Effector memory CD4-positive, alpha-beta T cell (primary cell): Measurements from ENCODE around the gene TMEM150B.

Experiments used
- DNase-seq, 3 donors: peaks; one replicate each; pipeline ENCODE4 v3.0.0-alpha.2; 2020
- H3K27ac ChIP-seq: 2 replicates; pipeline ENCODE4 v1.7.0; 2013; ENCODE audit warnings: mild to moderate bottlenecking, low read length, moderate library complexity; ENCODE audit not compliant: insufficient read depth, poor library complexity, severe bottlenecking
- H3K27me3 ChIP-seq: replicated peaks from 2 replicates; pipeline ENCODE4 v1.7.0; 2013; ENCODE audit warnings: mild to moderate bottlenecking, low read length; ENCODE audit not compliant: insufficient read depth, control insufficient read depth, poor library complexity, severe bottlenecking
- H3K36me3 ChIP-seq: 2 replicates; pipeline ENCODE4 v1.7.0; 2013; ENCODE audit warnings: mild to moderate bottlenecking, low read length, moderate library complexity; ENCODE audit not compliant: control insufficient read depth, insufficient read depth
- H3K4me1 ChIP-seq: 2 replicates; pipeline ENCODE4 v1.7.0; 2013; ENCODE audit warnings: low read length, mild to moderate bottlenecking; ENCODE audit not compliant: control insufficient read depth, insufficient read depth, poor library complexity, severe bottlenecking
- H3K4me3 ChIP-seq: 2 replicates; pipeline ENCODE4 v1.7.0; 2013; ENCODE audit warnings: low read length, low read depth, mild to moderate bottlenecking; ENCODE audit not compliant: insufficient read depth, poor library complexity, severe bottlenecking
- H3K9me3 ChIP-seq: 2 replicates; pipeline ENCODE4 v1.7.0; 2013; ENCODE audit warnings: mild to moderate bottlenecking, low read length, moderate library complexity; ENCODE audit not compliant: control insufficient read depth

The TMEM150B gene

DNA sequence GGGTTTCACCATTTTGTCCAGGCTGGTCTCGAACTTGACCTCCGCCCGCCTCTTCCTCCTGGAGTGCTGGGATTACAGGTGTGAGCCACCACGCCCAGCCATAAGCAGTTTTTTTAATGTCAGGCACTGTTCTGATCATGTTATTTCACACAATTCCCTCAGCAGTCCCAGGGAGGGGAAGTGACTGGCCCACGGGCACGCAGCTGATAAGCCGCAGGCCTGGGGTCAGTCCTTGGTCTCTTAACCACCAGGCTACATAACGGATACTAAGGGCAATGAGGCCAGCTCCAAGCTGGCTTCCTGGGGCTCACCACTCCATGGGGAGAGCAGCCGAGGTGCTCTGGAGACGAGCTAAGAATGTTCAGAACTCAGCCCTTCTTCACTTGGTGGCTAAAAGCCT lies 27.9 kb downstream of the TMEM150B start:
- Histone ChIP-seq H3K4me1 (no peaks in the 10 kb centered on the region), H3K36me3 (no peaks in the 10 kb centered on the region), H3K27me3 (no peaks in the 10 kb centered on the region), H3K9me3 (no peaks in the 10 kb centered on the region), H3K27ac (no peak overlapping the region), H3K4me3 (no peak overlapping the region)
- DNase-seq: no peak

DNA sequence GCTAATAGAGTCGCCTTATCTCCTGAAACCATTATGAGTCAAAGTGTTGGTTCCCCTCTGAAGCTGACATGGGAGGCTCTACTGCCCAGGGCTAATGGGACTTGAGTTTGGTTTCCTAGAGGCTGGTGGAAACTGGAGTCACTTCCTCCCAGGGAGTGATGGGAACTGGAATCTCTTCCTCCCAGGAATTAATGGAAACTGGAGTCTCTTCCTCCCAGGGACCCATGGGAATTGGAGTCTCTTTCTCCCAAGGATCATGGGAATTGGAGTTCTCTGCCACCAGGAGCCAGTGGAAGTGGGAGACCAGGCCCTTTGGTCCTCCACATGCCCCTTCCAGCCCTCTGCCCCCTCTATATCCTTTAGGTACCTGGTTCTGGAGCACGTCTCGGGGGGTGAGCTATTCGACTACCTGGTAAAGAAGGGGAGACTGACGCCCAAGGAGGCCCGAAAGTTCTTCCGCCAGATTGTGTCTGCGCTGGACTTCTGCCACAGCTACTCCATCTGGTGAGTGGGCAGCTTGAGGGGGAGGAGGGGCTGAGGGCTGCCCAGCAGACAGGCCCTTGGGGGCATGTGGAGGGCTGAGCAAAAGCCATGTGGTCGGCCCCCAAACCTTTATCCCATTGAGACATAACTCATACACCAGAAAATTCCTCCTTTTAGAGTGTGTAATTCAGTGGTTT lies 35.9 kb downstream of the TMEM150B start:
- H3K27ac ChIP-seq: no peak overlapping the region
- DNase-seq: no peak
- no peaks in the 10 kb centered on the region for H3K36me3 ChIP-seq
- H3K4me3 ChIP-seq: no peak overlapping the region
- H3K4me1 ChIP-seq: no peaks in the 10 kb centered on the region
- H3K9me3 ChIP-seq: no peaks in the 10 kb centered on the region
- H3K27me3 ChIP-seq: no peaks in the 10 kb centered on the region

DNA sequence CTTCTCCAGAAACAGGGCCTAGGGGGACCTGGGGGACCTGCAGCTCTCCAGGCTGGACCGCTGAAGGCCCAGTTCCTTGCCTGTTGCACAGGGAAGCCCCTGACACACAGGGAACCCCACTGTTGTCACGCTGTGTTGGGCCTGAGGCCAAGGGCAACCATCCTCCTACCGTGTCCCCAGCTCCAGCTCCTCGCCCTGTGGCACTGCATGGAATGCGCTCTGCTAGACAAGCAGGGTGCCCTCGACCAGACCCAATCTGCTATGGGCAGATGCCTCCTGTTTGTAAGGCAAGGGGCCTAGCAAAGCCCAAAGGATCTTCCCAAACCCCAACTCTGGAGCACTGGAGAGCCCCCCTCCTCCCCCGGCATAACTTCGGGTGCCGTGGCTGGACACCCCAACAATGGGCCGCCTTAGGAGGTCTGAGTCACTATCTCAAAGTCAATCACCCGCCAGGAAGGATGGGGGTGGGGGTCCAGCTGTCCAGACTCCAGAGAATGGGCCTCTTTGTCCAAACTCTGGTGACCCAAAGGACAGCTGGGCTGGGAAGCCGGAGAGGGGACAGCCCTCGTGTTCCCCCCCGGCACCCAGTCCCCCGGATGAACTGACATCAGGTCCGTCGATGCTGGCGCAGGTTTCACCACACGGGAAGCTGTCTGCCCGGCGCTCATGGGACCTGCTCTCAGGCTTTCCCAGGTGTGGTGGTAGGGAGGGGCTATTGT lies 37.6 kb downstream of the TMEM150B start:
- no peaks in the 10 kb centered on the region for H3K36me3 ChIP-seq
- H3K4me3 ChIP-seq: no peak overlapping the region
- H3K27me3 ChIP-seq: no peaks in the 10 kb centered on the region
- no peak overlapping the region for H3K27ac ChIP-seq
- DNase-seq: no peak
- H3K9me3 ChIP-seq: no peaks in the 10 kb centered on the region
- H3K4me1 ChIP-seq: no peaks in the 10 kb centered on the region

DNA sequence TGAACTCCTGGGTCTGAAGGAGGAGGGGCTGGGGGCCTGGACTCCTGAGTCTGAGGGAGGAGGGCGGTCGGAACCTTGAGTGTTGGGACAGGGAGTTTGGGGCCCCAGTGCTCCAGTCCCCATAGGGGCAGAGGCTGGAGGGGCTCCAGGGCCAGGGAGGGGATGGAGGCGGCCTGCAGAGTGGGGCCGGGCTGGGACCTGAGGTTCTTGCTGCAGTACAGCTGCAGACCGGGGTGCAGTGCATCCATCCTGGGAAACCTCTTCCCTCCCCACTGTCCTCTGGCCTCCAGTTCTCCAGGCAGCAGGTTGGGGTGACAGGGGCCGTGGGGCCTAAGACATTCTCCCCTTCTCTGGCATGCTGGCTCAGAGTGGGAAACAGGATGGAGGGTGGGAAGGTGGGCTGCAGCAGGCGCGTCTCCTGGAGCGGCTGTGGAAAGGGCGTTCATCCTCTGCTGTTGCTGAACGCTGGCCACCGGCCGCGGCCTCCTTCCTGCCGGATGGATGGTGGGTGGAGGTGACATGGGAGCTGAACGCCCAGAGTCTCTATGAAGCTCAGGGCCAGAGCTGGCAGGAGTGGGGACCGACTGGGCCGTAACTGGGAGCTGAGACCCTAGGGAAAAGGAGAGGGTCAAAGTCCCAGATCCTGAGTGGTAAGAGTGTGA lies 39.8 kb downstream of the TMEM150B start:
- Histone ChIP-seq H3K4me1 (peaks cover 6% of the 10 kb centered on the region), H3K27me3 (no peaks in the 10 kb centered on the region), H3K36me3 (no peaks in the 10 kb centered on the region), H3K27ac (no peak overlapping the region), H3K4me3 (no peak overlapping the region), H3K9me3 (no peaks in the 10 kb centered on the region)
- no peak for DNase-seq

DNA sequence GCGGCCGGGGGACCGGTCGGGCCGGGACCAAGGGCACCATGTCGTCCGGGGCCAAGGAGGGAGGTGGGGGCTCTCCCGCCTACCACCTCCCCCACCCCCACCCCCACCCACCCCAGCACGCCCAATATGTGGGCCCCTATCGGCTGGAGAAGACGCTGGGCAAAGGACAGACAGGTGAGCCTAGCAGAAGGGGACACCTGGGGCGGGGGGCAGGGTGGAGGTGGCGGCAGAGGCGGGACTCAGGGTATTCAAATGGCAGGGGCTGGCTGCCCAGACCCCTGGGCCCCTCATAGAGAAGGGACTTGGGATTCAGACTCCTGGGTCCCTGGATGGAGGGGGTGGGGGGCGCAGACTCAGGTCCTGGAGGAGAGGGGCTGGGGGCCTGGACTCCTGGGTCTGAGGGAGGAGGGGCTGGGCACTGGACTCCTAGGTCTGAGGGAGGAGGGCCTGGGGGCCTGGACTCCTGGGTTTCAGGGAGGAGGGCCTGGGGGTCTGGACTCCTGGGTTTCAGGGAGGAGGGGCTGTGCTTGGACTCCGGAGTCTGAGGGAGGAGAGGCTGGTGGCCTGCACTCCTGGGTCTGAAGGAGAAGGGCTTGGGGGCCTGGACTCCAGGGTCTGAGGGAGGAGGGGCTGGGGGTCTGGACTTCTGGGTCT lies 40.6 kb downstream of the TMEM150B start:
- H3K9me3 ChIP-seq: no peaks in the 10 kb centered on the region
- no peaks in the 10 kb centered on the region for H3K27me3 ChIP-seq
- DNase-seq: no peak
- no peak overlapping the region for H3K4me3 ChIP-seq
- H3K36me3 ChIP-seq: no peaks in the 10 kb centered on the region
- H3K4me1 ChIP-seq: peaks cover 7% of the 10 kb centered on the region
- H3K27ac ChIP-seq: peak overlapping the region; percentile 18

DNA sequence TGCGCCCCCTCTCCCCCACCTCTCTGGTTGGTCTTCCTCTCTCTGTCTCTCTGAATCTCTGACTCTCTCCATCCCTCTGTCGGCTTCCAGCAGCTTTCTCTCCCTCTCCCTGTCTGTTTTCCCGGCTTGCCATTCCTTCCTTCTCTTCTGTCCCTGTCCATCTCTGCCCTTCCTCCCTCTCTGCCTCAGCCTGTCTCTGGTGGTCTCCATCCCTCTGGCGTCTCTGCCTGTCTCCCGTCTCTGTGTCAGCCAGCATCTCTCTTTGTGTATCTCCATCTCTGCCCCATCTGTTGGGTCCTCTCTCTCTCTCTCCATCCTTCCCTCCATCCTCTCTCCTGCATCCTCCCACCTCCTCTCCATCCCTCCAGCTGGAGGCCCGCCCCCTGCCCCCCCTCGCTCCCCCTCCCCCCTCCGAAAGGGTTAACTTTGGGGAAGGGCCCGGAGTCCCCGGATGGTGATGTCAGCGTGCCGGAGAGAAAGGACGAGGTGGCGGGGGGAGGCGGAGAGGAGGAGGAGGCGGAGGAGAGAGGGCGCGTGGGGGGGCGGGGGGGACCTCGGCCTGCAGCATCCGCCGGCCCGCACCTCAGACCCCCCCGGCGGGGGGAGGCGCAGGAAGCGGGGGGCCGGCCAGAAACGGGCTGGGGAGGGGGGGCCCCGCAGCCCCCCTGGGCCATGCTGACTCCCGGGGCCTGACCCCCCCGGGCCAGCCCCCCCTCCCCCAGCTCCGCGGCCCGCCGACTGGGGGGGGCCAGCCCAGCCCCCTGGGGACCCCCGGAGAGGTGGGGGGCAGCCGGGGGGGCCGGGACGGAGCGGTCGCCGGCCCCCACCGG lies 41.4 kb downstream of the TMEM150B start, which contains the start of gene BRSK1:
Gene BRSK1, plus strand, starts transcription at position 450 of the 830 bp plus-strand sequence. CDS start 446 bp downstream, outside the sequence.
- H3K4me1 ChIP-seq: peaks cover 13% of the 10 kb centered on the region
- no peak for DNase-seq
- H3K9me3 ChIP-seq: no peaks in the 10 kb centered on the region
- no peak within 1 kb of the TSS for H3K4me3 ChIP-seq
- H3K27me3 ChIP-seq: no peaks in the 10 kb centered on the region
- no peaks in the 10 kb centered on the region for H3K36me3 ChIP-seq
- H3K27ac ChIP-seq: peak within 1 kb of the TSS; percentile 18

DNA sequence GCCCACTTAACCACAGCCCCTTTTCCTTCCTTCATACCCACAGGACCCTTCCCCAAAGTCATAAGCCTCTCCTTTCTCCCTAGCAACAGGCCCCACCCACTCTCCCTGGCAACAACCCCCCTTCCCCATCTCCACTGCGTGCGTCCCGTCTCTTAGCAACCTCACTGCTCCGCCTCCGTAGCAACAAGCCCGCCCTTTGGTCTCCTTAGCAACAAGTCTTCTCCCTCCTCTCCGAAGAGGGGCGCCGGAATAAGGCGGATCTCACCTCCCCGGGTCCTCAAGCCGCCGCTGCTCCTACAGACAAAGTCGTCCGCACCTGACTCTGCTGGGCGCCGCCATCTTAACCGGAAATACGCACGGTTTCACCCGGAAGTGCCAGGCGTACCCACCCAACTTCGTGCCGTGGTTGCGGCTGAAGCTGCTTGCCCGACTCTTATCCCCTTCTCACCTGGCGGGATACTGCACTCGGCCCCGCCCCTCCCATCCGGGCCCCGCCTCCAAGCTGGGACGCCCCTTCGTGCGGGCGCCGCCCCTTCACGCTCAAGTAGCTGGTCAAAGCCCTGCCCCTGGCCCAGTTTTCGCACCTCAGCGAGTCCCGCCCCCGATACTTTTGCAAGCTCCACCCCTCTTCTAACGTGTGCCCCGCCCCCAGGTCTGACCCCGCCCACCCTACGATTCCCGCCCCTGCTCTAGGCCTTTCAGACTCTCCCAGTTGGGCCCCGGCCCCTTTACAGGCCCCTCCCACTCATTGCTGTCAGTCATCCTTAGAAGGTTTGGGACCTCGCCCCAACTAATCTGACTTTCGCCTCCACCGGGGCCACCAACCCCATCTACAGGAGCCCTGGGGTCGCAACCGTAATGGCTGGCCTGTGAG lies 45.1 kb downstream of the TMEM150B start, which contains the start of gene HSPBP1:
Gene HSPBP1, minus strand, starts transcription at position 341 of the 874 bp plus-strand sequence. CDS start 502 bp downstream, outside the sequence.
- DNase-seq: peak; percentile 93 to 96 (median 93)
- H3K4me1 ChIP-seq: peaks cover 13% of the 10 kb centered on the region

DNA sequence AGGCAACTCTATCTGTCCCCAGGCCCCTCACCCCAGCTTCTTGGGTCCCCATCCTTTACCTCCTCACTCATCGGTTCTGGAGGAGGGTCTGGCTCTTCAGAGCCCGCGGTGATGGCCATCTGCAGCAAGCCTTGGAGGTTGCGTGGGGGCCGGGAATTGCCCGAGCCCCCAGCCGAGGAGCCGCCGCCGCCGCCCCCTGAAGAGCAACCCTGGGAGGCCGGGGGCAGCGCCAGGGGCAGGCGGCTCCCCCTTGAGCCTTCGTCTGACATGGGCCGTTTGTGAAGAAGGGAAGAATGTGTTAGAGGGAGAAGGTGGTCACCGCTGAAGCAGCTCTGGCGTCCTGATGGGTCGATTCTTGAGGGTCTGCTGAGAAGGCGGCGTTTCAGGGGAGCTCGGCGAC lies 45.8 kb downstream of the TMEM150B start:
- Histone ChIP-seq H3K4me1 (peaks cover 13% of the 10 kb centered on the region), H3K9me3 (no peaks in the 10 kb centered on the region), H3K27me3 (no peaks in the 10 kb centered on the region), H3K36me3 (peaks cover 15% of the 10 kb centered on the region), H3K27ac (peak overlapping the region; percentile 75), H3K4me3 (peak overlapping the region; percentile 84)
- no peak for DNase-seq

More for the DNA sequence above, 45.1 kb downstream of the TMEM150B start, which contains the start of gene HSPBP1:
- Histone ChIP-seq H3K27me3 (no peaks in the 10 kb centered on the region), H3K4me3 (peak within 1 kb of the TSS; percentile 84), H3K9me3 (no peaks in the 10 kb centered on the region), H3K27ac (peak within 1 kb of the TSS; percentile 75), H3K36me3 (peaks cover 15% of the 10 kb centered on the region)
